ENCODE measurements around the gene CD63. TPM values are rescaled to one million over a fixed set of nuclear protein-coding genes. Genes with fewer than 3 reads are reported as not detected.
A peak's percentile ranks its signal among the peaks of the same experiment; 100 is the strongest.

Gene CD63
- polyA plus RNA-seq, 1 experiment, result 1,955 TPM

GRCh38 chr12:55713721-55714120, 15.1 kb downstream of the CD63 start:
- POLR2A ChIA-PET, result interaction anchor here (0.8 kb wide), 1 partner anchor 1354 kb away, joined by 4 read pairs; no protein-coding TSS in a partner anchor
- CTCF ChIA-PET, result interaction anchor here (0.6 kb wide), 2 partner anchors 24 to 58 kb away, joined by 3 to 4 read pairs; no protein-coding TSS in a partner anchor
- Histone ChIP-seq H3K27ac (ENCODE audit: low read depth, low read length) (peak overlapping the region; percentile 39), H3K4me3 (ENCODE audit: low read depth, low read length) (no peak overlapping the region), H3K27me3 (ENCODE audit: control insufficient read depth, insufficient read depth, low read length) (peaks cover 4% of the 10 kb centered on the region), H3K9me3 (ENCODE audit: control insufficient read depth, insufficient read depth, low read length) (no peaks in the 10 kb centered on the region; the same call in 1 of the 2 replicates)
- no peak for DNase-seq (ENCODE audit: low read depth, low spot score)
- TF ChIP-seq CTCF (IDR thresholded peaks at IDR 0.05; ENCODE audit: low read depth, low read length), result no peak

GRCh38 chr12:55712700-55713415, 16.0 kb downstream of the CD63 start:
- POLR2A ChIA-PET, result no interaction called here
- no peak for DNase-seq (ENCODE audit: low read depth, low spot score)
- Histone ChIP-seq H3K4me3 (ENCODE audit: low read depth, low read length) (no peak overlapping the region), H3K9me3 (ENCODE audit: control insufficient read depth, insufficient read depth, low read length) (no peaks in the 10 kb centered on the region; the same call in 1 of the 2 replicates), H3K27me3 (ENCODE audit: control insufficient read depth, insufficient read depth, low read length) (peaks cover 4% of the 10 kb centered on the region), H3K27ac (ENCODE audit: low read depth, low read length) (no peak overlapping the region)
- CTCF ChIA-PET, result interaction anchor here (1.1 kb wide), 1 partner anchor 56 kb away, joined by 3 read pairs; no protein-coding TSS in a partner anchor
- no peak for TF ChIP-seq CTCF (IDR thresholded peaks at IDR 0.05; ENCODE audit: low read depth, low read length)

GRCh38 chr12:55711786-55712553, 16.8 kb downstream of the CD63 start:
- ChIA-PET POLR2A (no interaction called here), CTCF (interaction anchor here (1.1 kb wide), 1 partner anchor 55 kb away, joined by 3 read pairs; no protein-coding TSS in a partner anchor)
- Histone ChIP-seq H3K27ac (ENCODE audit: low read depth, low read length) (no peak overlapping the region), H3K27me3 (ENCODE audit: control insufficient read depth, insufficient read depth, low read length) (peaks cover 7% of the 10 kb centered on the region), H3K4me3 (ENCODE audit: low read depth, low read length) (no peak overlapping the region), H3K9me3 (ENCODE audit: control insufficient read depth, insufficient read depth, low read length) (no peaks in the 10 kb centered on the region; the same call in 1 of the 2 replicates)
- no peak for TF ChIP-seq CTCF (IDR thresholded peaks at IDR 0.05; ENCODE audit: low read depth, low read length)
- no peak for DNase-seq (ENCODE audit: low read depth, low spot score)

GRCh38 chr12:55708695-55709233, 20.0 kb downstream of the CD63 start:
- no peak for TF ChIP-seq CTCF (IDR thresholded peaks at IDR 0.05; ENCODE audit: low read depth, low read length)
- peak overlapping the region; percentile 65 for H3K4me3 ChIP-seq (ENCODE audit: low read depth, low read length)
- H3K27ac ChIP-seq (ENCODE audit: low read depth, low read length), result no peak overlapping the region
- CTCF ChIA-PET, result no interaction called here
- DNase-seq (ENCODE audit: low read depth, low spot score), result no peak
- peaks cover 7% of the 10 kb centered on the region for H3K27me3 ChIP-seq (ENCODE audit: control insufficient read depth, insufficient read depth, low read length)
- H3K9me3 ChIP-seq (ENCODE audit: control insufficient read depth, insufficient read depth, low read length), result no peaks in the 10 kb centered on the region; the same call in 1 of the 2 replicates
- POLR2A ChIA-PET, result no interaction called here

Data from AG04450 (cell line).